ENCODE data around the gene CTNNA3.

Gene CTNNA3

GRCh38 chr10:66234872-66235271 is 1461.1 kb downstream of the CTNNA3 start:
- H3K4me3 ChIP-seq (ENCODE audit: low read length), result no peak overlapping the region
- H3K36me3 ChIP-seq (ENCODE audit: control insufficient read depth, low read depth, low read length), result no peaks in the 10 kb centered on the region

GRCh38 chr10:66228887-66229286 is 1467.1 kb downstream of the CTNNA3 start:
- no peaks in the 10 kb centered on the region for H3K36me3 ChIP-seq (ENCODE audit: control insufficient read depth, low read depth, low read length)
- no peaks in the 10 kb centered on the region for H3K27me3 ChIP-seq (ENCODE audit: control insufficient read depth, insufficient read depth, low read length)
- H3K4me1 ChIP-seq (ENCODE audit: control insufficient read depth, low read depth, low read length), result no peaks in the 10 kb centered on the region
- no peak overlapping the region for H3K9ac ChIP-seq (ENCODE audit: low read length)
- H3K9me3 ChIP-seq (ENCODE audit: control insufficient read depth, low read depth, low read length), result peaks cover 9% of the 10 kb centered on the region
- no peak overlapping the region for H3K4me3 ChIP-seq (ENCODE audit: low read length)
- no peak overlapping the region for H3K27ac ChIP-seq (ENCODE audit: low read length)

More at GRCh38 chr10:66234872-66235271, 1461.1 kb downstream of the CTNNA3 start:
- H3K27me3 ChIP-seq (ENCODE audit: control insufficient read depth, insufficient read depth, low read length), result no peaks in the 10 kb centered on the region
- H3K9me3 ChIP-seq (ENCODE audit: control insufficient read depth, low read depth, low read length), result no peaks in the 10 kb centered on the region
- no peak overlapping the region for H3K9ac ChIP-seq (ENCODE audit: low read length)
- H3K4me1 ChIP-seq (ENCODE audit: control insufficient read depth, low read depth, low read length), result no peaks in the 10 kb centered on the region
- H3K27ac ChIP-seq (ENCODE audit: low read length), result no peak overlapping the region

- no peaks in the 10 kb centered on the region for H3K4me1 ChIP-seq (ENCODE audit: control insufficient read depth, low read depth, low read length)
- H3K27me3 ChIP-seq (ENCODE audit: control insufficient read depth, insufficient read depth, low read length), result no peaks in the 10 kb centered on the region
- H3K9me3 ChIP-seq (ENCODE audit: control insufficient read depth, low read depth, low read length), result peaks cover 5% of the 10 kb centered on the region
- no peak overlapping the region for H3K27ac ChIP-seq (ENCODE audit: low read length)
- H3K9ac ChIP-seq (ENCODE audit: low read length), result no peak overlapping the region
- H3K36me3 ChIP-seq (ENCODE audit: control insufficient read depth, low read depth, low read length), result no peaks in the 10 kb centered on the region
- no peak overlapping the region for H3K4me3 ChIP-seq (ENCODE audit: low read length)
Observed at GRCh38 chr10:66223656-66224055, 1472.3 kb downstream of the CTNNA3 start.

GRCh38 chr10:66222462-66223046 is 1473.4 kb downstream of the CTNNA3 start:
- H3K27me3 ChIP-seq (ENCODE audit: control insufficient read depth, insufficient read depth, low read length), result no peaks in the 10 kb centered on the region
- no peaks in the 10 kb centered on the region for H3K4me1 ChIP-seq (ENCODE audit: control insufficient read depth, low read depth, low read length)
- no peaks in the 10 kb centered on the region for H3K36me3 ChIP-seq (ENCODE audit: control insufficient read depth, low read depth, low read length)
- no peak overlapping the region for H3K9ac ChIP-seq (ENCODE audit: low read length)
- no peak overlapping the region for H3K4me3 ChIP-seq (ENCODE audit: low read length)
- H3K9me3 ChIP-seq (ENCODE audit: control insufficient read depth, low read depth, low read length), result peaks cover 3% of the 10 kb centered on the region
- no peak overlapping the region for H3K27ac ChIP-seq (ENCODE audit: low read length)

- Histone ChIP-seq H3K9me3 (ENCODE audit: control insufficient read depth, low read depth, low read length) (no peaks in the 10 kb centered on the region), H3K9ac (ENCODE audit: low read length) (no peak overlapping the region), H3K27ac (ENCODE audit: low read length) (no peak overlapping the region), H3K4me3 (ENCODE audit: low read length) (no peak overlapping the region), H3K4me1 (ENCODE audit: control insufficient read depth, low read depth, low read length) (no peaks in the 10 kb centered on the region), H3K36me3 (ENCODE audit: control insufficient read depth, low read depth, low read length) (no peaks in the 10 kb centered on the region), H3K27me3 (ENCODE audit: control insufficient read depth, insufficient read depth, low read length) (no peaks in the 10 kb centered on the region)
Observed at GRCh38 chr10:66218981-66219587, 1476.9 kb downstream of the CTNNA3 start.

DNA sequence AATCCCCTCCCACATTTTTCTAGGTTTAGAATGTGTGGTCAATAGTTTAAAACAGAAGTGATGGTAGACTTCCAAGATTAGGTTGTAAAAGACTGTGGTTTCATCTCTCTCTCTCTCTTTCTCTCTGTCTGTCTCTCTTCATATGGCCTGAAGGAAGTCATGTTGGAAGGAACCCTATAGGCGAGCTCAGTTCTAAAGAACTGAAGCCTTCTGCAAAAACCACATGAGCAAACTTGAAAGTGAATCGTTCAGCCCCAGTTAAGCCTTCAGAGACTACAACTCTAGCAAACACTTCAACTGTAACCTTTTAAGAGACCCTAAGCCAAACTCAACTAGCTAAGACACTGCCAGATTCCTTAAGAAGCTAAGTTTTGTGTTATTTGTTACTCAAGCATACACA is 1477.7 kb downstream of the CTNNA3 start:
- H3K27ac ChIP-seq (ENCODE audit: low read length), result no peak overlapping the region
- no peaks in the 10 kb centered on the region for H3K27me3 ChIP-seq (ENCODE audit: control insufficient read depth, insufficient read depth, low read length)
- H3K36me3 ChIP-seq (ENCODE audit: control insufficient read depth, low read depth, low read length), result no peaks in the 10 kb centered on the region
- no peak overlapping the region for H3K4me3 ChIP-seq (ENCODE audit: low read length)
- H3K4me1 ChIP-seq (ENCODE audit: control insufficient read depth, low read depth, low read length), result no peaks in the 10 kb centered on the region
- H3K9ac ChIP-seq (ENCODE audit: low read length), result no peak overlapping the region
- H3K9me3 ChIP-seq (ENCODE audit: control insufficient read depth, low read depth, low read length), result no peaks in the 10 kb centered on the region

- Histone ChIP-seq H3K27ac (ENCODE audit: low read length) (no peak overlapping the region), H3K27me3 (ENCODE audit: control insufficient read depth, insufficient read depth, low read length) (no peaks in the 10 kb centered on the region), H3K9me3 (ENCODE audit: control insufficient read depth, low read depth, low read length) (no peaks in the 10 kb centered on the region), H3K4me3 (ENCODE audit: low read length) (no peak overlapping the region), H3K9ac (ENCODE audit: low read length) (no peak overlapping the region), H3K4me1 (ENCODE audit: control insufficient read depth, low read depth, low read length) (no peaks in the 10 kb centered on the region), H3K36me3 (ENCODE audit: control insufficient read depth, low read depth, low read length) (no peaks in the 10 kb centered on the region)
Observed at GRCh38 chr10:66215920-66216319, 1480.1 kb downstream of the CTNNA3 start.

- H3K36me3 ChIP-seq (ENCODE audit: control insufficient read depth, low read depth, low read length), result no peaks in the 10 kb centered on the region
- no peak overlapping the region for H3K9ac ChIP-seq (ENCODE audit: low read length)
- no peak overlapping the region for H3K4me3 ChIP-seq (ENCODE audit: low read length)
- no peaks in the 10 kb centered on the region for H3K27me3 ChIP-seq (ENCODE audit: control insufficient read depth, insufficient read depth, low read length)
- H3K9me3 ChIP-seq (ENCODE audit: control insufficient read depth, low read depth, low read length), result no peaks in the 10 kb centered on the region
- no peaks in the 10 kb centered on the region for H3K4me1 ChIP-seq (ENCODE audit: control insufficient read depth, low read depth, low read length)
- H3K27ac ChIP-seq (ENCODE audit: low read length), result no peak overlapping the region
Observed at GRCh38 chr10:66214721-66215404, 1481.1 kb downstream of the CTNNA3 start.

- H3K4me1 ChIP-seq (ENCODE audit: control insufficient read depth, low read depth, low read length), result no peaks in the 10 kb centered on the region
- H3K36me3 ChIP-seq (ENCODE audit: control insufficient read depth, low read depth, low read length), result no peaks in the 10 kb centered on the region
- no peaks in the 10 kb centered on the region for H3K9me3 ChIP-seq (ENCODE audit: control insufficient read depth, low read depth, low read length)
- no peaks in the 10 kb centered on the region for H3K27me3 ChIP-seq (ENCODE audit: control insufficient read depth, insufficient read depth, low read length)
- H3K9ac ChIP-seq (ENCODE audit: low read length), result no peak overlapping the region
- no peak overlapping the region for H3K4me3 ChIP-seq (ENCODE audit: low read length)
- H3K27ac ChIP-seq (ENCODE audit: low read length), result no peak overlapping the region
Observed at GRCh38 chr10:66209025-66209424, 1487.0 kb downstream of the CTNNA3 start.

GRCh38 chr10:66204838-66205237 is 1491.2 kb downstream of the CTNNA3 start:
- Histone ChIP-seq H3K9ac (ENCODE audit: low read length) (no peak overlapping the region), H3K27me3 (ENCODE audit: control insufficient read depth, insufficient read depth, low read length) (no peaks in the 10 kb centered on the region), H3K9me3 (ENCODE audit: control insufficient read depth, low read depth, low read length) (no peaks in the 10 kb centered on the region), H3K27ac (ENCODE audit: low read length) (no peak overlapping the region), H3K4me3 (ENCODE audit: low read length) (no peak overlapping the region), H3K4me1 (ENCODE audit: control insufficient read depth, low read depth, low read length) (no peaks in the 10 kb centered on the region), H3K36me3 (ENCODE audit: control insufficient read depth, low read depth, low read length) (no peaks in the 10 kb centered on the region)

DNA sequence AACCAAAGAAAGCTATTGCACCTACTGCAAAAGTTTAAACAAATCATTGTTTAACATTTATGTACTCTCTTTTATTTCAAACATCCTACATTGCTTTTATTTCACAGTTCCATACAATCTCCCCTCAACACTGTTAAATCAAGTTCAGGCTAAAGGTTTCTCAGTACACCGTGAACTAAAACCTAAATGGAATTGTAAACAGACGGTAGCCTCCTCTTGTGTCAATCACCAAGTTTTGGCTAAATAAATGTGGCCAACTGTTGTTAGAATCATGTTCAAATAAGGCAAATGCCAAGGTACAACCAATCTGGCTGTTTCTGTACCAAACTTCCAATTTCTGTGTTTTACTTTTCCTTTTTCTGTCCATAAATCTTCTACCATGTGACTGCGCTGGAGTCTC is 1493.9 kb downstream of the CTNNA3 start:
- H3K27ac ChIP-seq (ENCODE audit: low read length), result no peak overlapping the region
- H3K4me3 ChIP-seq (ENCODE audit: low read length), result no peak overlapping the region
- H3K9ac ChIP-seq (ENCODE audit: low read length), result no peak overlapping the region
- no peaks in the 10 kb centered on the region for H3K4me1 ChIP-seq (ENCODE audit: control insufficient read depth, low read depth, low read length)
- no peaks in the 10 kb centered on the region for H3K36me3 ChIP-seq (ENCODE audit: control insufficient read depth, low read depth, low read length)
- no peaks in the 10 kb centered on the region for H3K27me3 ChIP-seq (ENCODE audit: control insufficient read depth, insufficient read depth, low read length)
- no peaks in the 10 kb centered on the region for H3K9me3 ChIP-seq (ENCODE audit: control insufficient read depth, low read depth, low read length)
